Measurements from ENCODE around the gene MACF1.
"Not testable (repeated sequence)": the region's sequence is repeated elsewhere in the genome, so short reads cannot be mapped to it uniquely, and the experiment has no call there.

Gene MACF1

DNA sequence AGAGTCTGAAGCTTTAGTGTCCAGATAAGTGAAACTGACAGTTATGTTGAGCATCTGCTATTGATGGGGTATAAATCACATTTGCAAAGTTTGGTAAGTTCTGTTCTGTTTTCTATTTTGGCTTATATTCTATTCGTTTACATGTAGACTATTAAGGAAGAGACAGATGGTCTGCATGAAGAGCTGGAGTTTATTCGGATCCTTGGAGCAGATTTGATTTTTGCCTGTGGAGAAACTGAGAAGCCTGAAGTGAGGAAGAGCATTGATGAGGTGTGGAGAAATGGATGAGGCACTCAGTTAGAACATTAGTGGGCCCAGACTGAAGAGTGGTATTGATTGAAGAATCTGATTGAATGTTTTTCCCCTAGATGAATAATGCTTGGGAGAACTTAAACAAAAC lies 236.4 kb downstream of the MACF1 start:
- FAIRE-seq (no peak), DNase-seq (ENCODE audit: insufficient read length) (no peak)
- no peak for TF ChIP-seq TAF1 (IDR thresholded peaks at IDR 0.05; ENCODE audit: borderline replicate concordance, low read depth, low read length)
- no peak for TF ChIP-seq POLR2AphosphoS5 (IDR thresholded peaks at IDR 0.05; ENCODE audit: low read depth, low read length)
- TF ChIP-seq POLR2A (IDR thresholded peaks at IDR 0.05; ENCODE audit: low read depth, low read length), result no peak

DNA sequence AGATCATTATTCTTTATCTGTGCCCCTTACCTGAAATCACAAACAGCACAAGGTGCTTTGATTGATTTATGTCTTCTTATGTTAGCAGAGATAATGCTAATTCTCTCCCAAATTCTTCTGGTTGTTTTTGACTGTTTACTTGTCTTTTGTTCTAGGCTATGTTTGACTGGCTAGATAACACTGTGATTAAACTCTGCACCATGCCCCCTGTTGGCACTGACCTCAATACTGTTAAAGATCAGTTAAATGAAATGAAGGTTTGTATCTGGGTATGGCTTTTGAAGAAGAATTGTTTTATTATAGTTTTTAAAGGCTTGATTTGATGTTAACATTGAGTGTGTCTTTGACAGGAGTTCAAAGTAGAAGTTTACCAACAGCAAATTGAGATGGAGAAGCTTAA lies 237.3 kb downstream of the MACF1 start:
- TF ChIP-seq TAF1 (IDR thresholded peaks at IDR 0.05; ENCODE audit: borderline replicate concordance, low read depth, low read length), result no peak
- no peak for TF ChIP-seq POLR2A (IDR thresholded peaks at IDR 0.05; ENCODE audit: low read depth, low read length)
- TF ChIP-seq POLR2AphosphoS5 (IDR thresholded peaks at IDR 0.05; ENCODE audit: low read depth, low read length), result no peak
- FAIRE-seq, result no peak

DNA sequence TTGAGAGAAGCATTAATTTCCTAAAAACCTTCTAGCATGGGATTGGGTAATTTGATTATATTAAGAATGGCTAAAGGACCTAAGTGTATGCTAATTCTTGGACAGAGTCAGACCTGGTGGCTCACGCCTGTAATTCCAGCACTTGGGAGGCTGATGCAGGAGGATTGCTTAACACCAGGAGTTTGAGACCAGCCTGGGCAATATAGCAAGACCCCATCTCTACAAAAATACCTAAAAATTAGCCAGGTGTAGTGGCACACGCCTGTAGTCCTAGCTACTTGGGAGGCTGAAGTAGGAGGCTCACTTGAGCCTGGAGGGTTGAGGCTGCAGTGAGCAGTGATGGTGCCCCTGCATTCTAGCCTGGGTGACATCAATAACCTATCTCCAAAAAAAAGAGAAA lies 241.1 kb downstream of the MACF1 start:
- FAIRE-seq, result no peak
- TF ChIP-seq POLR2AphosphoS5 (IDR thresholded peaks at IDR 0.05; ENCODE audit: low read depth, low read length) (no peak), POLR2A (IDR thresholded peaks at IDR 0.05; ENCODE audit: low read depth, low read length) (no peak), TAF1 (IDR thresholded peaks at IDR 0.05; ENCODE audit: borderline replicate concordance, low read depth, low read length) (no peak)
- no peak for DNase-seq (ENCODE audit: insufficient read length)

More for the DNA sequence above, 237.3 kb downstream of the MACF1 start:
- no peak for DNase-seq (ENCODE audit: insufficient read length)

DNA sequence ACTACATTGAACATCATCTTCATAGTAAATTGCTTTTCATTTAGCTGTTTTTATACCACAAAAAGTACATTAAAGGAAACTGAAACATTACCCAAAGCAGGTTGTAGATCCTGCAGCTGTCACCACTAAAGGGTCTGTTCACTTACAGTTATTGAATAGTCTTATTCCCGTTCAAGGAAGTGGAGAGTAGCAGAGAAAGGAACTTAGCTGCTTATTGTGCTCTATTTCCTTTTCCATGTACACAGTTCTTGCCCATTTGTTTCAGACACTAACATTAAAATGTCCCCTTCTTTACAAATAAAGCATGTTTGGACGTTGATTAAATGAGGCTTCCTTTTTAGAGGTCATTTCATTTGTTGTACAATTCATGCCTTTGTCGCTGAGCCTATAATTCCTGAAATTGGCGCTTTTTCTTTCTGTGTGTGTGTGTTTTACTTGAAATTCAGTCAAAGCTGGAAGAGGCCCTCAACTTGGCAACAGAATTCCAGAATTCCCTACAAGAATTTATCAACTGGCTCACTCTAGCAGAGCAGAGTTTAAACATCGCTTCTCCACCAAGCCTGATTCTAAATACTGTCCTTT lies 242.6 kb downstream of the MACF1 start:
- no peak for FAIRE-seq
- no peak for TF ChIP-seq POLR2A (IDR thresholded peaks at IDR 0.05; ENCODE audit: low read depth, low read length)
- DNase-seq (ENCODE audit: insufficient read length), result no peak

DNA sequence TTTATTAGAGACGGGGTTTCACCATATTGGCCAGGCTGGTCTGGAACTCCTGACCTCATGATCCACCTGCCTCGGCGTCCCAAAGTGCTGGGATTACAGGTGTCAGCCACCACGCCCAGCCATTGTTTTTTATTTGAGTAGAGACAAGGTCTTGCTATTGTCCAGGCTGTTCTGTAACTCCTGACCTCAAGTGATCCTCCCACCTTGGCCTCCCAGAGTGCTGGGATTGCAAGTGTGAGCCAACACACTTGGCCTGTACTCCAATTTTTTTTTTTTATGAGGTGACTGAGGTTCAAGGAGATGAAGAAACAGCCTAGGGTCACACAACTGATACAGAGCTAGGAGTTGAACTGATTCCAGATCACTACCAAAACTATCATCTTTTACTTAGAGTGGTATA lies 245.5 kb downstream of the MACF1 start:
- not testable (repeated sequence) for DNase-seq (ENCODE audit: insufficient read length); FAIRE-seq

DNA sequence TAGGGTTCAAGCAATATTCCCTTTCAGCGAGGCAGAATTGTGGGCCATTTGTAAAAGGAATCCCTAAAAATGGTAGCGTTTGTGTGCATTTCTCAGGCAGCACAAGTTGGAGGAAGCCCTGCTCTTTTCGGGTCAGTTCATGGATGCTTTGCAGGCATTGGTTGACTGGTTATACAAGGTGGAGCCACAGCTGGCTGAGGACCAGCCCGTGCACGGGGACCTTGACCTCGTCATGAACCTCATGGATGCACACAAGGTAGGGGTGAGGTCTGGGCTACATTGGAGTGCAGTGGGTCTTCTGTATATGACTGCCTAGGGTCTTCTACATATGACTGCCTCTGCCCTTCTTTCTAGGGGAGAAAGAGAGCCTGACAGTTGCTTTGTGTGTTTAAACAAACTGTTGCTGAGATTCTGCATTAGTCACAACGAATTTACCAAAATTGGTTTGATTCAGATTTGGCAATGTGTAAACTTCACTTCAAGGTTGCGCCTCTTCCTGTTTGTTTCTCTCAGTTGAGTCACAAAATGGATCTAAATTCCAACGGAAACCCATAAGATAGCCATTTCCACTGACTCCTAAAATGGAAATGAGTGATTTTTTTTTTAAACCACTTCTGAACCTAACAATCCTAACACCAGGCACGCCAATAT lies 246.6 kb downstream of the MACF1 start:
- FAIRE-seq, result no peak
- DNase-seq (ENCODE audit: insufficient read length), result no peak
- TF ChIP-seq TAF1 (IDR thresholded peaks at IDR 0.05; ENCODE audit: borderline replicate concordance, low read depth, low read length), result no peak
- no peak for TF ChIP-seq POLR2AphosphoS5 (IDR thresholded peaks at IDR 0.05; ENCODE audit: low read depth, low read length)
- TF ChIP-seq POLR2A (IDR thresholded peaks at IDR 0.05; ENCODE audit: low read depth, low read length), result no peak

DNA sequence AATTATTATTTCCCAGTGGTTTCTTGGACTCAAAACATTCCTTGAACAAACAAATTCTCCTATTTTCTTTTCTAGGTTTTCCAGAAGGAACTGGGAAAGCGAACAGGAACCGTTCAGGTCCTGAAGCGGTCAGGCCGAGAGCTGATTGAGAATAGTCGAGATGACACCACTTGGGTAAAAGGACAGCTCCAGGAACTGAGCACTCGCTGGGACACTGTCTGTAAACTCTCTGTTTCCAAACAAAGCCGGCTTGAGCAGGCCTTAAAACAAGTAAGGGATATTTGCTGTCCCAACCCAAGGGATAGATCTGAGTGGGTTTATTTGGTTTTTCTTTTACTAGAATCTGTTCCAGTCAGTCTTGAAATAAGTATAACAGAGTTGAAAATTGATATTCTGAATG lies 247.6 kb downstream of the MACF1 start:
- no peak for TF ChIP-seq POLR2A (IDR thresholded peaks at IDR 0.05; ENCODE audit: low read depth, low read length)
- no peak for TF ChIP-seq TAF1 (IDR thresholded peaks at IDR 0.05; ENCODE audit: borderline replicate concordance, low read depth, low read length)
- TF ChIP-seq POLR2AphosphoS5 (IDR thresholded peaks at IDR 0.05; ENCODE audit: low read depth, low read length), result no peak
- DNase-seq (ENCODE audit: insufficient read length) (no peak), FAIRE-seq (no peak)

DNA sequence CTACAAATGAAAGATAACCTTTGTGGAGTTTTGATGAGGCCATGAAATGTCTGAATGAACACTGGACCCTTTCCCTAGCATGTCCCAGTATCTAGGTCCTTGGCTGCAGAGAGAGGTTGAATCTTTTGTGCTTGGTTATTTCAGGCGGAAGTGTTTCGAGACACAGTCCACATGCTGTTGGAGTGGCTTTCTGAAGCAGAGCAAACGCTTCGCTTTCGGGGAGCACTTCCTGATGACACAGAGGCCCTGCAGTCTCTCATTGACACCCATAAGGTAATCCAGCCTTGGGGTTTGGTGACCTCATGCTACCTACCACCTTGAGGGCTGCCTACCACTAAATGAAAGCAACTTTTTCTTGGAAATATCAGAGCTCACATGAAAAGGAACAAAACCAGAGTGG lies 248.0 kb downstream of the MACF1 start:
- FAIRE-seq (no peak), DNase-seq (ENCODE audit: insufficient read length) (no peak)
- TF ChIP-seq POLR2A (IDR thresholded peaks at IDR 0.05; ENCODE audit: low read depth, low read length) (no peak), POLR2AphosphoS5 (IDR thresholded peaks at IDR 0.05; ENCODE audit: low read depth, low read length) (no peak), TAF1 (IDR thresholded peaks at IDR 0.05; ENCODE audit: borderline replicate concordance, low read depth, low read length) (no peak)

DNA sequence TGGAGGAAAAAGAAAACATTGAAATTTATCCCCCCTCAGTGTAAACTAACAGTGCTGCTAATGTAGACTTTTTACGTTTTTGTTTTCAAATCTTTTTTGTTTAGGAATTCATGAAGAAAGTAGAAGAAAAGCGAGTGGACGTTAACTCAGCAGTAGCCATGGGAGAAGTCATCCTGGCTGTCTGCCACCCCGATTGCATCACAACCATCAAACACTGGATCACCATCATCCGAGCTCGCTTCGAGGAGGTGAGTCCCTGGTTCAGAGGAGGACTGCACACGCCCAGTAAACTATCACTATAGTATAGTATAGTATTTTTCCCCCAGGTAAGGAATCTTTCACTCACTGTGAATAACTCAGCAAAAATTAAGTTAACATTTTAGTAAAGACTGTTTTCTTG lies 249.1 kb downstream of the MACF1 start:
- no peak for TF ChIP-seq TAF1 (IDR thresholded peaks at IDR 0.05; ENCODE audit: borderline replicate concordance, low read depth, low read length)
- no peak for TF ChIP-seq POLR2A (IDR thresholded peaks at IDR 0.05; ENCODE audit: low read depth, low read length)
- TF ChIP-seq POLR2AphosphoS5 (IDR thresholded peaks at IDR 0.05; ENCODE audit: low read depth, low read length), result no peak
- no peak for FAIRE-seq

DNA sequence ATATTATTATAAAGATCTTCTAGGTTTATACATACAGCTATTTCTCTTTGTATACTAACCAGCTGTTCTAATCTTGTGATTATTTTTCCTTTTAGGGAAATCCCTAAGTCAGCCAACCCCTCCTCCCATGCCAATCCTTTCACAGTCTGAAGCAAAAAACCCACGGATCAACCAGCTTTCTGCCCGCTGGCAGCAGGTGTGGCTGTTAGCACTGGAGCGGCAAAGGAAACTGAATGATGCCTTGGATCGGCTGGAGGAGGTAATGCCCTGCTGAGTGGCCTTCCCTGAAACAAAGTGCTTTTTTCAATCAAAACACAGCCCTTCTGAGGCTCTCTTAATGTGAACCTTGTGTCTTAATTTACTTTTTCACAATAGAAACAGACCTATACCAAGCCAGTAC lies 254.5 kb downstream of the MACF1 start:
- TF ChIP-seq TAF1 (IDR thresholded peaks at IDR 0.05; ENCODE audit: borderline replicate concordance, low read depth, low read length), result no peak
- FAIRE-seq, result no peak
- no peak for DNase-seq (ENCODE audit: insufficient read length)

More for the DNA sequence above, 249.1 kb downstream of the MACF1 start:
- no peak for DNase-seq (ENCODE audit: insufficient read length)

DNA sequence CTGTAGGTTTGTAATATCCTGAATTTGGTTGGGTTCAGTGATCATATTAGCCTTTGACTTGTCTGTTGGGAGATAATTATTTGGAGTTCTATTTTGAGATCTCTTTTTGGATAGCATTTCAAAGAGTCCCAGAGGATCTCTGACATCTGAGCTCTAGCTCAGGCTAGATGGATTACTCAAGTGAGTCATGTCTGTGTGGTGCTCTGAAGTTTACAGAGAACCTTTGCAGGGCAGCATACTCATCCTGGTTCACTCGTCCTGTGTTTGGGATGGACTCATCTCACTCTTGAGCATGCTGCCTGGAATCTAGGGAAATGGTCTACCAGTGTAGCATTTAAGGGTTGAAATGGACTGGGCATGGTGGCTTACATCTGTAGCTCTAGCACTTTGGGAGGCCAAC lies 257.6 kb downstream of the MACF1 start:
- FAIRE-seq, result no peak
- no peak for TF ChIP-seq POLR2A (IDR thresholded peaks at IDR 0.05; ENCODE audit: low read depth, low read length)
- TF ChIP-seq TAF1 (IDR thresholded peaks at IDR 0.05; ENCODE audit: borderline replicate concordance, low read depth, low read length), result no peak
- no peak for TF ChIP-seq POLR2AphosphoS5 (IDR thresholded peaks at IDR 0.05; ENCODE audit: low read depth, low read length)
- DNase-seq (ENCODE audit: insufficient read length), result no peak

DNA sequence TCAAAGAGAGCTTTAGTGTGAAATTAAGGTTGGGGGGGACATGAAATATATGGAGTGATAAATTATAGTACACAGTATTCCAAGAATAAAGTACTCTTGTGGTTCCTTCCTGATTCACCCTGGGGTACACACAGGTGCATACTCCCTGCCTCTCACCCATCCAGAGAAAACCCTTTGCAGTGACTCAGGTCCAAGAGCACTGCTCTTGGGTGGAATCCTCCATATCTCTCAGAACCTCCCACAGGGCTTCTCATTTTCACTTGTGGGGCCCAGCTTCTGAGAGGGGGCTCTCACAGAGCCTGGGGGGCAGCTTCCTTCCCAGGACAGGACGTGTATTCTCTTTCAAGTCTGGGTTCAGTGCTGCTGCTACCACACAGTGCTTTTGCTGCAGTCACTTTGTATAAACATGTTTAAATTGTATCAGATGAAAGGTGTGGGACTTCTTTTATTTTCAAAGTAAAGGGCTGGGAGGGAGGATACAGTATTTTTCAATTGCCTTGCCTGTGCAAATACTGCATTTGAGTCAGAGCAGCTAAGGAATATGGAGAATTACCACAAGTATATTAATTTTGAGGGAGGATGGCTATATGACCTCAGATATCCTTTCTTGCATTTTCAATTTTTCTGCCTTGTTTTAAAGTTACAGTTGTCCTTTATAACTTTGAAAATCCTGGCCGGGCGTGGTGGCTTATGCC lies 262.1 kb downstream of the MACF1 start:
- no peak for FAIRE-seq
- TF ChIP-seq TAF1 (IDR thresholded peaks at IDR 0.05; ENCODE audit: borderline replicate concordance, low read depth, low read length), result no peak
- no peak for TF ChIP-seq POLR2AphosphoS5 (IDR thresholded peaks at IDR 0.05; ENCODE audit: low read depth, low read length)
- TF ChIP-seq POLR2A (IDR thresholded peaks at IDR 0.05; ENCODE audit: low read depth, low read length), result no peak

DNA sequence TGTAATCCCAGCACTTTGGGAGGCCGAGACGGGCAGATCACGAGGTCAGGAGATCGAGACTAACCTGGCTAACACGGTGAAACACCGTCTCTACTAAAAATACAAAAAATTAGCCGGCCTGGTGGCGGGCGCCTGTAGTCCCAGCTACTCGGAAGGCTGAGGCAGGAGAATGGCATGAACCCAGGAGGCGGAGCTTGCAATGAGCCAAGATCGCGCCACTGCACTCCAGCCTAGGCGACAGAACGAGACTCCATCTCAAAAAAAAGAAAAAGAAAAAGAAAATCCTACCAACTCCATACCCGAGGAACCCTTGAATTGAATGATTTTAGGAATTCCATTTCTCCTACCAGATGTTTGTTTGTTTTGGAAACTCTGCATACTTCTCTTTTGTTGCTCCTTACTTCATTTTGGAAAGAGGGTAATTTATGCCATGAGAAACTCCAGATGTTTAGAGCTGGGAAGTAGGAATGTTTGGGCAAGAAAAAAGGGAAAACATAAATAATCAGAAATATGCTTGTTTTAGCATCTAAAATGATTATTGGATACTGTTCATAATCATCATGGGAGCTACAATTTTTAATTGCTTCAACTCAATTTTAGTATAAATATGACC lies 262.7 kb downstream of the MACF1 start:
- DNase-seq (ENCODE audit: insufficient read length); FAIRE-seq: not testable (repeated sequence)

More for the DNA sequence above, 262.1 kb downstream of the MACF1 start:
- no peak for DNase-seq (ENCODE audit: insufficient read length)
